Measurements from ENCODE around the gene AGBL4.

DNA sequence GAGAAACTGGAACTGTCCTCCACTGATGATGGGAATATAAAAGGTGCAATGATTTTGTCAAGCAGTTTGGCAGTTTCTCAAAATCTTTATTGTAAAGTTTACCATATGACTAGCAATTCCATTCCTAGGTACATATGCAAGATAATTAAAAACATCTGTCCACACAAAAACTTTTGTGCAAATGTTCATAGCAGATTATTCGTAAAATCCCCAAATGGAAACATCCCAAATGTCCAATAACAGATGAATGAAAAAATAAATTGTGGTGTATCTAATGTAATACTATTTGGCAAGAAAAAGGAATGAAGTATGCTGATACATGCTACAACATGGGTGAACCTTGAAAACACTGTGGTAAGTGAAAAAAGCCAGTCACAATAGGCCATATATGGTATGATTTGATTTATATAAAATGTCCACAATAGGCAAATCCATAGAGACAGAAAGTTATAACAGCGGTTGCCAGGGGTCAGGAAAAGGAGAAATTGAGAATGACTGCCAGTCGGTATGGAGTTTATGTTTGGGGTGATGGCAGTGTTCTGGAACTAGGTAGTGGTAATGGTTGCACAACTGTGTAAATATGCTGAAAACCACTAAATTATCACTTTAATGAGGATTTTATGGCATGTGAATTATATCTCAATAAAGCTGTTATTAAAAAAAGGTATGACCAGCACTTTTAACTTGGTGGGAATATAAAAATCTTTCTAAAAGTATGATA is 1165.4 kb downstream of the AGBL4 start:
- TF ChIP-seq CTCF (conservative IDR thresholded peaks at IDR 0.05; ENCODE audit: low read depth, low read length) = no peak
- TF ChIP-seq EZH2 (IDR thresholded peaks at IDR 0.05; ENCODE audit: low read length, unreplicated experiment) = no peak
